Ovary (tissue), 3 donors: ENCODE results near the gene SYT14.

ENCODE experiments used
- CTCF ChIP-seq, 3 donors: fragments of 450-650 bp in 2 of 3; fragments of 200-600 bp in 1 of 3; IDR thresholded peaks; one replicate each; pipeline versions ENCODE4 v1.5.1 to v1.8.0; 2016 to 2022; ENCODE audit warnings: antibody characterized with exemption in 3 of 3, mild to moderate bottlenecking in 1 of 3
- EP300 ChIP-seq: sonication (generic); formaldehyde crosslinking; IDR thresholded peaks from one replicate; pipeline ENCODE4 v1.6.1; 2017; ENCODE audit warnings: antibody characterized with exemption
- POLR2A ChIP-seq: fragments of 450-650 bp; IDR thresholded peaks from one replicate; pipeline ENCODE4 v1.6.1; 2017; ENCODE audit warnings: antibody characterized with exemption, mild to moderate bottlenecking, moderate library complexity
- donor health status: DM: no; HTN: no; CAD: no.

GRCh38 chr1:210185063-210185462 lies 247.0 kb downstream of the SYT14 start:
- TF ChIP-seq POLR2A (no peak), EP300 (no peak), CTCF (IDR thresholded peaks at IDR 0.05) (no peak)
